GM12878 (cell line): ENCODE data around the gene CYB5A. TPM values are rescaled to one million over a fixed set of nuclear protein-coding genes. Genes with fewer than 3 reads are reported as not detected.

ENCODE experiments used
- ATAC-seq: fragments of 200-7000 bp; cut with Tn5 transposase; 3 replicates; pipeline ENCODE4 v1.9.1; 2020; ENCODE audit warnings: mild to moderate bottlenecking, moderate library complexity
- BruUV-seq: library from RNA; stranded (reverse); fragments of 400-500 nt; replicated peaks from 2 replicates; lab custom pipeline; 2021; lab: Mats Ljungman, UMichigan
- CTCF ChIA-PET: fragments of 300-600 bp; sonication (Branson Sonifier 250); formaldehyde crosslinking; extraction: SDS; loops from one replicate; lab custom pipeline; 2021; ENCODE audit warnings: inconsistent platforms; lab: Yijun Ruan, JAX
- POLR2A ChIA-PET: fragments of 350-600 bp; formaldehyde crosslinking; extraction: SDS; loops from one replicate; lab custom pipeline; 2021; ENCODE audit warnings: inconsistent platforms; lab: Charles Lee
- RAD21 ChIA-PET: fragments of 300-600 bp; sonication (Branson Sonifier 250); formaldehyde crosslinking; loops from one replicate; lab custom pipeline; 2023; ENCODE audit warnings: antibody characterized with exemption; ENCODE audit not compliant: unreplicated experiment; lab: Charles Lee
- SMC1A ChIA-PET: fragments of 300-600 bp; sonication (Branson Sonifier 250); formaldehyde crosslinking; loops from one replicate; lab custom pipeline; 2023; ENCODE audit not compliant: unreplicated experiment, uncharacterized antibody; lab: Charles Lee
- DNase-seq: peaks from one replicate; pipeline ENCODE4 v3.0.0-alpha.2; 2011; ENCODE audit warnings: low read depth, low spot score
- FAIRE-seq: peaks from 3 replicates; lab custom pipeline; 2011; peaks lifted over from hg19 to GRCh38; lab: Jason Lieb, UNC
- H2AFZ ChIP-seq: 2 replicates; pipeline ENCODE4 v1.6.0; 2011; ENCODE audit warnings: low read depth, low read length, control low read depth; ENCODE audit not compliant: control insufficient read depth
- H3K27ac ChIP-seq: 2 replicates; pipeline ENCODE4 v1.5.1; 2011; ENCODE audit warnings: control low read depth; ENCODE audit not compliant: control insufficient read depth, insufficient read depth
- H3K27me3 ChIP-seq, 2 experiments: replicated peaks in 1 of 2; 2 replicates each; pipeline versions ENCODE4 v1.6.0 to v1.6.1; 2011; ENCODE audit warnings: low read length in 1 of 2; ENCODE audit not compliant: control insufficient read depth in 2 of 2, insufficient read depth in 2 of 2
- H3K36me3 ChIP-seq, 2 experiments: 2 replicates each; pipeline ENCODE4 v1.5.1; 2011; ENCODE audit warnings: low read length in 1 of 2; ENCODE audit not compliant: control insufficient read depth in 2 of 2, insufficient read depth in 2 of 2
- H3K4me1 ChIP-seq: 2 replicates; pipeline ENCODE4 v1.6.1; 2011; ENCODE audit warnings: mild to moderate bottlenecking, low read length, moderate library complexity, mixed read lengths; ENCODE audit not compliant: control insufficient read depth, insufficient read depth
- H3K4me2 ChIP-seq: 2 replicates; pipeline ENCODE4 v1.6.0; 2011; ENCODE audit warnings: control low read depth; ENCODE audit not compliant: control insufficient read depth, insufficient read depth
- H3K4me3 ChIP-seq: fragments of 200-600 bp; sonication (generic); 2 replicates; pipeline ENCODE4 v1.5.1; 2016
- H3K79me2 ChIP-seq: 2 replicates; pipeline ENCODE4 v1.6.0; 2011; ENCODE audit warnings: low read length; ENCODE audit not compliant: control insufficient read depth, insufficient read depth
- H3K9ac ChIP-seq: 2 replicates; pipeline ENCODE4 v1.8.0; 2011; ENCODE audit warnings: low read length, control low read depth, mixed read lengths; ENCODE audit not compliant: control insufficient read depth, insufficient read depth
- H3K9me3 ChIP-seq: replicated peaks from 3 replicates; pipeline ENCODE4 v1.5.1; 2011; ENCODE audit warnings: mild to moderate bottlenecking, low read length; ENCODE audit not compliant: control insufficient read depth, insufficient read depth
- H4K20me1 ChIP-seq: 2 replicates; pipeline ENCODE4 v1.6.0; 2011; ENCODE audit not compliant: control insufficient read depth, insufficient read depth
- CBFB ChIP-seq: IDR thresholded peaks from 2 replicates; pipeline ENCODE4 v1.6.1; 2016; ENCODE audit warnings: antibody characterized with exemption, low read depth
- CEBPZ ChIP-seq: fragments of 150-350 bp; IDR thresholded peaks from 2 replicates; pipeline ENCODE4 v1.6.1; 2016; ENCODE audit warnings: low read depth, low read length
- FOS ChIP-seq: IDR thresholded peaks from 3 replicates; pipeline ENCODE4 v1.6.1; 2011; ENCODE audit warnings: borderline replicate concordance; ENCODE audit not compliant: insufficient read length; ENCODE audit errors: extremely low read depth
- FOXM1 ChIP-seq: IDR thresholded peaks from 2 replicates; pipeline ENCODE4 v1.6.1; 2012; ENCODE audit warnings: low read depth, mild to moderate bottlenecking, inconsistent platforms, low read length, moderate library complexity
- SMAD5 ChIP-seq: IDR thresholded peaks from 2 replicates; pipeline ENCODE4 v1.6.1; 2016; ENCODE audit warnings: antibody characterized with exemption, low read depth
- SREBF1 ChIP-seq: IDR thresholded peaks from 2 replicates; pipeline ENCODE4 v1.6.1; 2012; ENCODE audit warnings: mild to moderate bottlenecking, low read length
- TCF3 ChIP-seq: IDR thresholded peaks from 2 replicates; pipeline ENCODE4 v1.6.1; 2012; ENCODE audit warnings: low read depth, mild to moderate bottlenecking, low read length, borderline replicate concordance; ENCODE audit not compliant: insufficient read depth
- ZNF207 ChIP-seq: fragments of 450-650 bp; IDR thresholded peaks from 2 replicates; pipeline ENCODE4 v1.6.1; 2014; ENCODE audit warnings: antibody characterized with exemption, mild to moderate bottlenecking, borderline replicate concordance
- ZNF384 ChIP-seq: IDR thresholded peaks from 2 replicates; pipeline ENCODE4 v1.6.1; 2012; ENCODE audit warnings: low read depth, mild to moderate bottlenecking, low read length, improper control_type of control experiment, borderline replicate concordance
- WGBS: methylation state at CpG from one replicate; pipeline ENCODE4 v1.1.6; 2016; ENCODE audit warnings: low lambda C conversion rate; ENCODE audit not compliant: insufficient replicate concordance, insufficient coverage; ENCODE audit errors: missing lambda C conversion rate; 5-methylcytosine and 5-hydroxymethylcytosine counted together
- in situ Hi-C: fragments of 300-500 bp; cut with MboI; formaldehyde crosslinking; loops from 9 replicates; pipeline ENCODE4 v1.14.3; 2018; ENCODE audit warnings: mixed read lengths
- intact Hi-C: fragments of 100-400 bp; cut with micrococcal nuclease; formaldehyde crosslinking; loops from one replicate; pipeline ENCODE4 v1.14.2; 2022; ENCODE audit not compliant: unreplicated experiment
- polyA plus RNA-seq, 11 experiments: library from polyadenylated mRNA; depleted of rRNA in 4 of 11; unstranded in 6 of 11; stranded (reverse) in 5 of 11; fragments of >200 nt; fragmentation: Nextera tagmentation in 4 of 11; fragmentation: Illumina TruSeq in 1 of 11; extraction: Ambion mirVana in 4 of 11; extraction: Trizol in 1 of 11; gene quantifications; 1 replicate in 1 of 11; 2 replicates in 10 of 11; pipeline versions ENCODE4 v1.2.1 to v1.2.3, GENCODE V29; 2011 to 2016; ENCODE audit warnings: inconsistent platforms in 2 of 11, missing spikeins in 2 of 11, low read depth in 1 of 11
- total RNA-seq, 4 experiments: library from RNA; depleted of rRNA in 3 of 4; stranded (reverse); fragments of >200 nt in 3 of 4; fragmentation: Illumina TruSeq in 1 of 4; extraction: Trizol in 1 of 4; gene quantifications; 2 replicates each; pipeline versions ENCODE4 v1.2.1 to v1.2.3, GENCODE V29; 2013 to 2021

Gene CYB5A
- total and polyA plus RNA-seq, 10 of the 15 experiments (the other 5 are each of a cell fraction or from before 2014, with no cell fraction given): 60.2 to 129 (median 103) TPM

- CTCF ChIA-PET: no interaction called here
- Histone ChIP-seq H3K4me3 (no peak overlapping the region), H3K9ac (no peak overlapping the region), H3K27me3 (no peaks in the 10 kb centered on the region), H3K36me3 (no peaks in the 10 kb centered on the region), H3K9me3 (no peaks in the 10 kb centered on the region; the same call in 2 of the 3 replicates), H3K79me2 (peaks cover 4% of the 10 kb centered on the region; the same call in 1 of the 2 replicates), H3K4me1 (peaks cover 3% of the 10 kb centered on the region), H3K27ac (no peak overlapping the region), H2AFZ (no peak overlapping the region), H4K20me1 (no peaks in the 10 kb centered on the region), H3K4me2 (no peak overlapping the region)
- 72% methylated on average over 8 of the region's 8 CpGs for WGBS
- TF ChIP-seq FOXM1 (no peak), CBFB (no peak), FOS (no peak), ZNF207 (no peak), SMAD5 (no peak), TCF3 (no peak), CEBPZ (no peak), SREBF1 (no peak), ZNF384 (no peak)
- no peak for DNase-seq
- BruUV-seq: no TSS peak
- no peak for FAIRE-seq
- RAD21 ChIA-PET: no interaction called here
- in situ Hi-C loops (no loop called here), intact Hi-C loops (loop anchor here (5.0 kb wide), 1 partner anchor 203 kb away; the partner anchor contains the start of gene CNDP2)
- no peak for ATAC-seq
- SMC1A ChIA-PET: no interaction called here
- POLR2A ChIA-PET: no interaction called here
Measured at GRCh38 chr18:74294526-74294925, 2.8 kb upstream of the CYB5A start.
